ENCODE results near the gene MGLL. TPM values are rescaled to one million over a fixed set of nuclear protein-coding genes. Genes with fewer than 3 reads are reported as not detected.

The MGLL gene
- total RNA-seq, 1 experiment from 2014 or later, result 6.8 TPM

GRCh38 chr3:127809211-127809610 is 13.1 kb downstream of the MGLL start:
- TF ChIP-seq SRF (IDR thresholded peaks at IDR 0.05; ENCODE audit: low read depth) (no peak), MAX (IDR thresholded peaks at IDR 0.05) (no peak), EZH2 (IDR thresholded peaks at IDR 0.05) (no peak), ZNF274 (IDR thresholded peaks at IDR 0.05; ENCODE audit: low read depth, low read length) (no peak), ATF3 (IDR thresholded peaks at IDR 0.05) (no peak), POLR2AphosphoS5 (IDR thresholded peaks at IDR 0.05; ENCODE audit: low read depth, low read length) (no peak), EGR1 (IDR thresholded peaks at IDR 0.05; ENCODE audit: low read depth) (no peak), YY1 (IDR thresholded peaks at IDR 0.05; ENCODE audit: extremely low read depth, insufficient replicate concordance, low read depth, low read length) (no peak), CBX3 (IDR thresholded peaks at IDR 0.05; ENCODE audit: low read depth) (no peak), SIN3A (IDR thresholded peaks at IDR 0.05; ENCODE audit: low read depth) (no peak), TCF7L2 (IDR thresholded peaks at IDR 0.05; ENCODE audit: borderline replicate concordance, extremely low read depth, insufficient read depth, insufficient read length) (no peak), FOSL1 (IDR thresholded peaks at IDR 0.05; ENCODE audit: low read depth) (no peak), EZH2phosphoT487 (IDR thresholded peaks at IDR 0.05; ENCODE audit: borderline replicate concordance) (no peak), ZBTB33 (IDR thresholded peaks at IDR 0.05; ENCODE audit: extremely low read depth, insufficient replicate concordance, low read length) (no peak), CEBPB (IDR thresholded peaks at IDR 0.05; ENCODE audit: low read depth) (no peak), RAD21 (IDR thresholded peaks at IDR 0.05; ENCODE audit: low read depth) (no peak), ZFX (IDR thresholded peaks at IDR 0.05) (no peak), JUND (IDR thresholded peaks at IDR 0.05) (no peak), ELF1 (IDR thresholded peaks at IDR 0.05; ENCODE audit: borderline replicate concordance, low read depth) (no peak), POLR2A (IDR thresholded peaks at IDR 0.05; ENCODE audit: borderline replicate concordance, extremely low read depth, insufficient read depth, insufficient read length) (no peak)
- intact Hi-C loops (cut with micrococcal nuclease), result no loop called here
- no peak overlapping the region for H3K4me2 ChIP-seq (ENCODE audit: low read length)
- H3K79me2 ChIP-seq (ENCODE audit: insufficient read depth, low read length), result no peaks in the 10 kb centered on the region
- RAD21 ChIA-PET (ENCODE audit: low non-redundant PET in 1 of 2, low total read pairs in 2 of 2, uncharacterized antibody in 2 of 2, unreplicated experiment in 2 of 2), result no interaction called here
- no peaks in the 10 kb centered on the region for H3K9me3 ChIP-seq (ENCODE audit: control insufficient read depth in 1 of 2, insufficient read depth in 1 of 2, low read depth in 1 of 2, low read length in 2 of 2)
- no peaks in the 10 kb centered on the region for H3K27me3 ChIP-seq (ENCODE audit: insufficient read depth, low read length)
- no peak overlapping the region for H2AFZ ChIP-seq (ENCODE audit: low read depth, low read length, poor library complexity, severe bottlenecking)
- H3K9me2 ChIP-seq (ENCODE audit: insufficient read depth), result no peaks in the 10 kb centered on the region
- peaks cover 0 to 10% of the 10 kb centered on the region in 2 experiments; a peak in 2 of 4 replicates for H3K4me1 ChIP-seq (ENCODE audit: control insufficient read depth in 1 of 2, insufficient read depth in 2 of 2, low read length in 2 of 2)
- DNase-seq (ENCODE audit: low read depth, low spot score) (no peak), ATAC-seq (no peak)
- H4K20me1 ChIP-seq (ENCODE audit: insufficient read depth), result no peaks in the 10 kb centered on the region
- H3K9ac ChIP-seq (ENCODE audit: low read length), result no peak overlapping the region
- no peak overlapping the region for H3K4me3 ChIP-seq (replicated peaks in 1 of 2; ENCODE audit: low read depth in 1 of 2, low read length in 2 of 2)
- BruUV-seq (replicated peaks), result no TSS peak
- CTCF ChIA-PET, result no interaction called here
- H3K27ac ChIP-seq (ENCODE audit: low read depth, low read length), result no peak overlapping the region
- no peaks in the 10 kb centered on the region for H3K36me3 ChIP-seq (ENCODE audit: control insufficient read depth in 1 of 2, insufficient read depth in 2 of 2, low read length in 2 of 2)
- POLR2A ChIA-PET, result no interaction called here
